Rectal smooth muscle tissue (tissue), 1 donor: ENCODE data around the gene TEX22.

Source experiments
- H3K27ac ChIP-seq: one replicate; pipeline ENCODE4 v1.7.0; 2013; ENCODE audit warnings: low read depth, low read length, inconsistent platforms
- H3K27me3 ChIP-seq: one replicate; pipeline ENCODE4 v1.7.0; 2013; ENCODE audit warnings: low read length; ENCODE audit not compliant: control insufficient read depth, insufficient read depth
- H3K36me3 ChIP-seq: one replicate; pipeline ENCODE4 v1.7.0; 2013; ENCODE audit warnings: low read length; ENCODE audit not compliant: control insufficient read depth, insufficient read depth
- H3K4me1 ChIP-seq: one replicate; pipeline ENCODE4 v1.7.0; 2013; ENCODE audit warnings: low read length; ENCODE audit not compliant: control insufficient read depth, insufficient read depth
- H3K4me3 ChIP-seq: one replicate; pipeline ENCODE4 v1.7.0; 2013; ENCODE audit warnings: low read length
- H3K9ac ChIP-seq: one replicate; pipeline ENCODE4 v1.7.0; 2013; ENCODE audit warnings: low read length

TEX22 gene

GRCh38 chr14:105426416-105427130 is 28.2 kb downstream of the TEX22 start:
- Histone ChIP-seq H3K27ac (no peak overlapping the region), H3K9ac (no peak overlapping the region), H3K27me3 (no peaks in the 10 kb centered on the region), H3K4me3 (no peak overlapping the region), H3K4me1 (peaks cover under 1% of the 10 kb centered on the region), H3K36me3 (no peaks in the 10 kb centered on the region)

GRCh38 chr14:105427412-105427811 is 29.1 kb downstream of the TEX22 start:
- Histone ChIP-seq H3K4me3 (no peak overlapping the region), H3K4me1 (no peaks in the 10 kb centered on the region), H3K36me3 (no peaks in the 10 kb centered on the region), H3K9ac (no peak overlapping the region), H3K27me3 (no peaks in the 10 kb centered on the region), H3K27ac (no peak overlapping the region)

- H3K9ac ChIP-seq = no peak overlapping the region
- H3K4me1 ChIP-seq = no peaks in the 10 kb centered on the region
- H3K36me3 ChIP-seq = no peaks in the 10 kb centered on the region
- no peak overlapping the region for H3K27ac ChIP-seq
- H3K27me3 ChIP-seq = no peaks in the 10 kb centered on the region
- H3K4me3 ChIP-seq = no peak overlapping the region
Measured at GRCh38 chr14:105427936-105428485, 29.7 kb downstream of the TEX22 start.

GRCh38 chr14:105430042-105430441 is 31.7 kb downstream of the TEX22 start:
- H3K27me3 ChIP-seq = no peaks in the 10 kb centered on the region
- H3K4me3 ChIP-seq = no peak overlapping the region
- H3K9ac ChIP-seq = no peak overlapping the region
- H3K27ac ChIP-seq = no peak overlapping the region
- no peaks in the 10 kb centered on the region for H3K4me1 ChIP-seq
- H3K36me3 ChIP-seq = no peaks in the 10 kb centered on the region

GRCh38 chr14:105430565-105430964 is 32.2 kb downstream of the TEX22 start:
- H3K4me3 ChIP-seq = no peak overlapping the region
- no peaks in the 10 kb centered on the region for H3K27me3 ChIP-seq
- no peaks in the 10 kb centered on the region for H3K36me3 ChIP-seq
- no peak overlapping the region for H3K27ac ChIP-seq
- H3K4me1 ChIP-seq = no peaks in the 10 kb centered on the region
- no peak overlapping the region for H3K9ac ChIP-seq

GRCh38 chr14:105431256-105431655 is 32.9 kb downstream of the TEX22 start:
- Histone ChIP-seq H3K36me3 (no peaks in the 10 kb centered on the region), H3K9ac (no peak overlapping the region), H3K27me3 (no peaks in the 10 kb centered on the region), H3K4me1 (no peaks in the 10 kb centered on the region), H3K27ac (no peak overlapping the region), H3K4me3 (no peak overlapping the region)

GRCh38 chr14:105432657-105433056 is 34.3 kb downstream of the TEX22 start:
- H3K36me3 ChIP-seq = no peaks in the 10 kb centered on the region
- H3K27ac ChIP-seq = no peak overlapping the region
- H3K27me3 ChIP-seq = no peaks in the 10 kb centered on the region
- H3K4me1 ChIP-seq = no peaks in the 10 kb centered on the region
- no peak overlapping the region for H3K4me3 ChIP-seq
- H3K9ac ChIP-seq = no peak overlapping the region

GRCh38 chr14:105433161-105433605 is 34.8 kb downstream of the TEX22 start:
- no peak overlapping the region for H3K27ac ChIP-seq
- no peak overlapping the region for H3K4me3 ChIP-seq
- H3K36me3 ChIP-seq = no peaks in the 10 kb centered on the region
- H3K27me3 ChIP-seq = no peaks in the 10 kb centered on the region
- no peak overlapping the region for H3K9ac ChIP-seq
- H3K4me1 ChIP-seq = no peaks in the 10 kb centered on the region

GRCh38 chr14:105436402-105436801 is 38.1 kb downstream of the TEX22 start:
- no peaks in the 10 kb centered on the region for H3K27me3 ChIP-seq
- H3K9ac ChIP-seq = no peak overlapping the region
- H3K4me1 ChIP-seq = no peaks in the 10 kb centered on the region
- H3K27ac ChIP-seq = no peak overlapping the region
- peaks cover 2% of the 10 kb centered on the region for H3K36me3 ChIP-seq
- no peak overlapping the region for H3K4me3 ChIP-seq

GRCh38 chr14:105436891-105437722 is 38.8 kb downstream of the TEX22 start:
- H3K4me1 ChIP-seq = no peaks in the 10 kb centered on the region

GRCh38 chr14:105437723-105438500 is 39.6 kb downstream of the TEX22 start:
- Histone ChIP-seq H3K4me3 (no peak overlapping the region), H3K27me3 (no peaks in the 10 kb centered on the region), H3K27ac (no peak overlapping the region), H3K9ac (no peak overlapping the region), H3K4me1 (no peaks in the 10 kb centered on the region), H3K36me3 (peaks cover 2% of the 10 kb centered on the region)

More at GRCh38 chr14:105436891-105437722, 38.8 kb downstream of the TEX22 start:
- H3K9ac ChIP-seq = no peak overlapping the region
- peaks cover 2% of the 10 kb centered on the region for H3K36me3 ChIP-seq
- no peak overlapping the region for H3K27ac ChIP-seq
- H3K4me3 ChIP-seq = no peak overlapping the region
- H3K27me3 ChIP-seq = no peaks in the 10 kb centered on the region

- H3K36me3 ChIP-seq = peaks cover 2% of the 10 kb centered on the region
- H3K27ac ChIP-seq = no peak overlapping the region
- H3K9ac ChIP-seq = no peak overlapping the region
- no peak overlapping the region for H3K4me3 ChIP-seq
- no peaks in the 10 kb centered on the region for H3K4me1 ChIP-seq
- H3K27me3 ChIP-seq = no peaks in the 10 kb centered on the region
Measured at GRCh38 chr14:105439179-105439578, 40.8 kb downstream of the TEX22 start.
